GM12875 (cell line): ENCODE data around the gene PLA2G4E.

Source experiments
- H3K4me3 ChIP-seq: one replicate; pipeline ENCODE4 v1.5.1; 2011; ENCODE audit warnings: low read depth, low read length, control low read depth
- TF ChIP-seq, protein P1 (sequence below): IDR thresholded peaks from 2 replicates; pipeline ENCODE4 v1.5.1; 2011; ENCODE audit warnings: low read depth, mild to moderate bottlenecking, control low read depth, inconsistent platforms, low read length, moderate library complexity, borderline replicate concordance; ENCODE audit not compliant: insufficient read depth

PLA2G4E gene, protein sequence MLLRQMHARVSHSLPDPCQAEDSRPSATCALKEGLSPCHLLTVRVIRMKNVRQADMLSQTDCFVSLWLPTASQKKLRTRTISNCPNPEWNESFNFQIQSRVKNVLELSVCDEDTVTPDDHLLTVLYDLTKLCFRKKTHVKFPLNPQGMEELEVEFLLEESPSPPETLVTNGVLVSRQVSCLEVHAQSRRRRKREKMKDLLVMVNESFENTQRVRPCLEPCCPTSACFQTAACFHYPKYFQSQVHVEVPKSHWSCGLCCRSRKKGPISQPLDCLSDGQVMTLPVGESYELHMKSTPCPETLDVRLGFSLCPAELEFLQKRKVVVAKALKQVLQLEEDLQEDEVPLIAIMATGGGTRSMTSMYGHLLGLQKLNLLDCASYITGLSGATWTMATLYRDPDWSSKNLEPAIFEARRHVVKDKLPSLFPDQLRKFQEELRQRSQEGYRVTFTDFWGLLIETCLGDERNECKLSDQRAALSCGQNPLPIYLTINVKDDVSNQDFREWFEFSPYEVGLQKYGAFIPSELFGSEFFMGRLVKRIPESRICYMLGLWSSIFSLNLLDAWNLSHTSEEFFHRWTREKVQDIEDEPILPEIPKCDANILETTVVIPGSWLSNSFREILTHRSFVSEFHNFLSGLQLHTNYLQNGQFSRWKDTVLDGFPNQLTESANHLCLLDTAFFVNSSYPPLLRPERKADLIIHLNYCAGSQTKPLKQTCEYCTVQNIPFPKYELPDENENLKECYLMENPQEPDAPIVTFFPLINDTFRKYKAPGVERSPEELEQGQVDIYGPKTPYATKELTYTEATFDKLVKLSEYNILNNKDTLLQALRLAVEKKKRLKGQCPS

GRCh38 chr15:42020713-42021273, at the start of gene PLA2G4E:
PLA2G4E (minus strand) TSS chr15:42021042; CDS start chr15:42021030, 12 bp downstream.
- TF ChIP-seq, protein P1, sequence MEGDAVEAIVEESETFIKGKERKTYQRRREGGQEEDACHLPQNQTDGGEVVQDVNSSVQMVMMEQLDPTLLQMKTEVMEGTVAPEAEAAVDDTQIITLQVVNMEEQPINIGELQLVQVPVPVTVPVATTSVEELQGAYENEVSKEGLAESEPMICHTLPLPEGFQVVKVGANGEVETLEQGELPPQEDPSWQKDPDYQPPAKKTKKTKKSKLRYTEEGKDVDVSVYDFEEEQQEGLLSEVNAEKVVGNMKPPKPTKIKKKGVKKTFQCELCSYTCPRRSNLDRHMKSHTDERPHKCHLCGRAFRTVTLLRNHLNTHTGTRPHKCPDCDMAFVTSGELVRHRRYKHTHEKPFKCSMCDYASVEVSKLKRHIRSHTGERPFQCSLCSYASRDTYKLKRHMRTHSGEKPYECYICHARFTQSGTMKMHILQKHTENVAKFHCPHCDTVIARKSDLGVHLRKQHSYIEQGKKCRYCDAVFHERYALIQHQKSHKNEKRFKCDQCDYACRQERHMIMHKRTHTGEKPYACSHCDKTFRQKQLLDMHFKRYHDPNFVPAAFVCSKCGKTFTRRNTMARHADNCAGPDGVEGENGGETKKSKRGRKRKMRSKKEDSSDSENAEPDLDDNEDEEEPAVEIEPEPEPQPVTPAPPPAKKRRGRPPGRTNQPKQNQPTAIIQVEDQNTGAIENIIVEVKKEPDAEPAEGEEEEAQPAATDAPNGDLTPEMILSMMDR = no peak

GRCh38 chr15:42070279-42070975, 49.6 kb upstream of the PLA2G4E start:
- TF ChIP-seq, protein P1 = no peak
- no peak overlapping the region for H3K4me3 ChIP-seq

More at GRCh38 chr15:42020713-42021273, at the start of gene PLA2G4E:
- H3K4me3 ChIP-seq = no peak within 1 kb of the TSS

GRCh38 chr15:42069496-42070278, 48.8 kb upstream of the PLA2G4E start:
- no peak overlapping the region for H3K4me3 ChIP-seq
- TF ChIP-seq, protein P1 = no peak

DNA sequence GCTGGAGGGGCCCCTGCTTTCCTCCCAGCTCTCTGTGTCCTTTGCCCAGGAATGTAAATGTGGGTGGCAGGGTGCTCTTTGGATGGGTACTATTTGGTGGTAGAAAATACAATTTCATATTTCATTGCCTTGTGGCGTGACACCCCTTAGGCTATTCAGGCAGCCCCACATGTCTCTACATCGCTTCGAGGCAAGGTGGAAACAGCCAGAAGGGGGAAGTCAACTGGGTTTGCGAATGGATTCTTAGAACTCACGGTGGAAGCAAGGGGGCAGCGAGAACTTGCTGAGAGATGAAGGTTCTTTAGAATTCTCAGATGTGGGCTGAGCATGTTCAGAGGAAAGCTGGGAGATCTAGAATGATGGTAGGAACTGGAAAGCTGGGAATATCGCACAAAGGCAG, 48.2 kb upstream of the PLA2G4E start:
- TF ChIP-seq, protein P1 = no peak

GRCh38 chr15:42068601-42069000, 47.8 kb upstream of the PLA2G4E start:
- TF ChIP-seq, protein P1 = no peak
- H3K4me3 ChIP-seq = no peak overlapping the region

More for the DNA sequence above, 48.2 kb upstream of the PLA2G4E start:
- H3K4me3 ChIP-seq = no peak overlapping the region
